ENCODE measurements around the gene CEMIP.

Gene CEMIP

GRCh38 chr15:80787316-80787715 lies 8.1 kb downstream of the CEMIP start:
- DNase-seq (ENCODE audit: low spot score), result no peak

- no peak for DNase-seq (ENCODE audit: low spot score)
Observed at GRCh38 chr15:80788536-80788935, 9.4 kb downstream of the CEMIP start.

- DNase-seq (ENCODE audit: low spot score), result no peak
Observed at GRCh38 chr15:80789296-80789695, 10.1 kb downstream of the CEMIP start.

GRCh38 chr15:80789796-80790195 lies 10.6 kb downstream of the CEMIP start:
- no peak for DNase-seq (ENCODE audit: low spot score)

- DNase-seq (ENCODE audit: low spot score), result no peak
Observed at GRCh38 chr15:80790236-80790635, 11.1 kb downstream of the CEMIP start.

- no peak for DNase-seq (ENCODE audit: low spot score)
Observed at GRCh38 chr15:80791004-80791403, 11.8 kb downstream of the CEMIP start.

- no peak for DNase-seq (ENCODE audit: low spot score)
Observed at GRCh38 chr15:80796407-80796806, 17.2 kb downstream of the CEMIP start.

GRCh38 chr15:80798911-80799310 lies 19.7 kb downstream of the CEMIP start:
- no peak for DNase-seq (ENCODE audit: low spot score)

- no peak for DNase-seq (ENCODE audit: low spot score)
Observed at GRCh38 chr15:80800067-80800466, 20.9 kb downstream of the CEMIP start.

- DNase-seq (ENCODE audit: low spot score), result no peak
Observed at GRCh38 chr15:80801891-80802680, 22.9 kb downstream of the CEMIP start.

- no peak for DNase-seq (ENCODE audit: low spot score)
Observed at GRCh38 chr15:80803580-80804525, 24.7 kb downstream of the CEMIP start.

- DNase-seq (ENCODE audit: low spot score), result no peak
Observed at GRCh38 chr15:80804970-80805495, 25.9 kb downstream of the CEMIP start.

GRCh38 chr15:80811781-80812315 lies 32.7 kb downstream of the CEMIP start:
- DNase-seq (ENCODE audit: low spot score), result no peak

GRCh38 chr15:80815106-80815505 lies 35.9 kb downstream of the CEMIP start:
- no peak for DNase-seq (ENCODE audit: low spot score)

- no peak for DNase-seq (ENCODE audit: low spot score)
Observed at GRCh38 chr15:80816049-80816653, 37.0 kb downstream of the CEMIP start.

- no peak for DNase-seq (ENCODE audit: low spot score)
Observed at GRCh38 chr15:80816936-80817335, 37.8 kb downstream of the CEMIP start.

- no peak for DNase-seq (ENCODE audit: low spot score)
Observed at GRCh38 chr15:80817901-80818300, 38.7 kb downstream of the CEMIP start.

GRCh38 chr15:80819001-80819400 lies 39.8 kb downstream of the CEMIP start:
- DNase-seq (ENCODE audit: low spot score), result no peak

- no peak for DNase-seq (ENCODE audit: low spot score)
Observed at GRCh38 chr15:80820092-80820491, 40.9 kb downstream of the CEMIP start.

- DNase-seq (ENCODE audit: low spot score), result no peak
Observed at GRCh38 chr15:80822256-80822655, 43.1 kb downstream of the CEMIP start.

- DNase-seq (ENCODE audit: low spot score), result no peak
Observed at GRCh38 chr15:80822676-80823075, 43.5 kb downstream of the CEMIP start.

- no peak for DNase-seq (ENCODE audit: low spot score)
Observed at GRCh38 chr15:80823120-80823519, 44.0 kb downstream of the CEMIP start.
